Stimulated activated CD8-positive, alpha-beta memory T cell treated with anti-CD3 and anti-CD28 coated beads, Interleukin-15, amount 100 ng/mL, for 24 hours (primary cell): Measurements from ENCODE around the gene UBR2.
"Not testable (repeated sequence)": the region's sequence is repeated elsewhere in the genome, so short reads cannot be mapped to it uniquely, and the experiment has no call there.

Experiments used
- DNase-seq: peaks from one replicate; pipeline ENCODE4 v3.0.0-alpha.2; 2020; ENCODE audit warnings: low read depth

The UBR2 gene

GRCh38 chr6:42727627-42728026 lies 163.8 kb downstream of the UBR2 start:
- DNase-seq = no peak

- DNase-seq = no peak
Observed at GRCh38 chr6:42729731-42730130, 165.9 kb downstream of the UBR2 start.

DNA sequence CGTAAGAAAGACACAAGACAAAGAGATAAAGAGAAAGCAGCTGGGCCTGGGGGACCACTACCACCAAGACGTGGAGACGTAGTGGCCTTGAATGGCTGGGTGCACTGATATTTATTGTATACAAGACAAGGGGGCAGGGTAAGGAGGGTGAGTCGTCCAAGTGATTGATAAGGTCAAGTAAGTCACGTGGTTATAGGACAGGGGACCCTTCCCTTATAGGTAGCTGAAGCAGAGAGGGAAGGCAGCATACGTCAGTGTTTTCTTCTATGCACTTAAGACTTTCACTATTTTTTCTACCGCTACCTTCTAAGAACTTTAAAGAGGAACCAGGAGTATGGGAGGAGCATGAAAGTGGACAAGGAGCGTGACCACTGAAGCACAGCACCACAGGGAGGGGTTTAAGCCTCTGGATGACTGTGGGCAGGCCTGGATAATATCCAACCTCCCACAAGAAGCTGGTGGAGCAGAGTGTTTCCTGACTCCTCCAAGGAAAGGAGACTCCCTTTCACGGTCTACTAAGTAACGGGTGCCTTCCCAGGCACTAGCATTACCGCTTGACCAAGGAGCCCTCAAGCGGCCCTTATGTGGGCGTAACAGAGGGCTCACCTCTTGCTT lies 170.1 kb downstream of the UBR2 start:
- DNase-seq = not testable (repeated sequence)

GRCh38 chr6:42735976-42736375 lies 172.1 kb downstream of the UBR2 start:
- no peak for DNase-seq

DNA sequence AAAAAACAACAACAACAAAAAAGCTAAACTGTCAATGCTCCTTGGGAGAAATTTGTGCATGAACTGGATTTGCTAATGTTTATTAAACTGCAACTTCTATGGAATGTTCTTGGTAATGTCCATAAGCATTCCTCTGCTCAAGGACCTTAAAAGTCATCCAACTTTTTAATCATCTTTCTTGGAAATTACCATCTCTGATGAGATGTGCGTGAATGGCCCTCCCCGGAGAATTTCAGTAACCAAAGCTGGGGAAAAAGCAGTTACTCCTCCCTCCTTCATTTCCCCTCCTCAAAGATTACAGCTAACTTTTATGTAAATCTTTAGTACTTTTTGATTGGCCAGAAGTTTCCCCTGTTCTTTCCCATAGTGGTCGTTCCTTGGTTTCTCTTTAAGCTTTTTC lies 176.9 kb downstream of the UBR2 start:
- DNase-seq = no peak

DNA sequence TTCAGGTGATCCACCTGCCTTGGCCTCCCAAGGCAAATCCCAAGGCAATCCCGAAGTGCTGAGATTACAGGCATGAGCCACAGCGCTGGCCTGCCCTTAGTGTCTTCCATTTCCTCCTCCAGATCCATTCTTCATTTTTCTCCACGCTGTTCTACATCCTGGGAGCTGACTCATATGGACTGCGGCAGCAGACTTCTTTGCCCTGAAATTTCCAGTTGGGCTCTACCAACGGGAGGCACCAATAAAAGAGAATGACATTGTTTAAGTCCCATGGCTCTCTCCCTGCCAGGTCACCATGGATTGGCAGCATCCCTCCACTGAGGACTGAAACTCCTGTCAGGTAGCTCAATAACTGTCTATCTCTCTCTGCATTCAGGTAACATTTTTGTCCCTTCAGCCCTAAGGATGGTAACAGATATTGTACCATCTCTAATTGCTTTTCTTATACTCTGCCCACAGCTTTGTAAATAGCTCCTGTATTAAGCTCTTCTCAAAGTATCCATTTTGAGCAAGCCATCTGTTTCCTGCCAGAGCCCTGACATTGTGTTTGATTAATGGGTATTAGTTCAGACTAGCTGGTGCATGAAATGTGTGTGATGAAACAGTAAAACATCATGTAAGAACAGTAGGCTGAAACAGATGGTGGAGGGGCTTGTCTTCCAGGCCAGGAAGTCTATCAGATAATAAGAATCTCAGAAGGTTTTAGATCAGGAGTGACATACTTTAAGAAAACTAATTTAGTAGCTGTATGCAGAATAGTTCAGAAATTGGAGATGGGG lies 178.5 kb downstream of the UBR2 start:
- DNase-seq = no peak
